HG03064 (cell line): ENCODE measurements around the gene SIRPA.

Experiments used
- ATAC-seq: cut with Tn5 transposase; IDR thresholded peaks from one replicate; pipeline ENCODE4 v1.9.1; 2021; ENCODE audit warnings: low read depth; ENCODE audit not compliant: unreplicated experiment

The SIRPA gene

DNA sequence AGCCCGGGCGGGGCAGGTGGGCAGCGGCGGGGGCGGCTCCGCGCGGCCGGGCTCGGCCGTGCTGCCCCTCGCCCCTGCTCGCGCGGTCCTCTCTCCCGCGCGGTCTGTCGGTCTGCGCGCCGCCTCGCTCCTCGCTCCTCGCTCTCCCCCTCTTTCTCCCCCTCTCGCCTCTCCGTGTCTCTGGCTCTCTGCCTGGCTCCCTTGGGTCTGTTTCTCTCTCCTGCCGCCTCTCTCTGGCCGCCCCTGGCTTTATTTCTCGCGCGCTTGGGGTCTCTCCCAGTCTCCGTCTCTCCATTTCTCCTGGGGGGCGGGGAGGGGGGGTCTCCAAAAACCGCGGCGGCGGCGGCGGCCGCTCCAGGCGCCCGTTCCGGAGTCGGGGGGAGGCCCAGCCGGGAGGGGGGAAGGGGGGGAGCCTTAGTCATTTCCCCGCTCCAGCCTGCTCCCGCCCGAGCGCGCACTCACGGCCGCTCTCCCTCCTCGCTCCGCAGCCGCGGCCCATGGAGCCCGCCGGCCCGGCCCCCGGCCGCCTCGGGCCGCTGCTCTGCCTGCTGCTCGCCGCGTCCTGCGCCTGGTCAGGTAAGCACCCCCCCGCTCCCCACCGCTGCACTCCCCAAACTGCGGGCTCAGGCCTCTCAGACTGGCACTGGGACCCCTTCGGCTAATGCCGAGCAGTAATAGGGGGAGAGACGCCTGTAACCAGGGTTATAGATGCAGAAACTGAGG is at the start of gene SIRPA:
TSS of gene SIRPA (plus strand) at position 457 of the 723 bp plus-strand sequence. CDS start at position 498, 41 bp downstream.
- no peak for ATAC-seq

GRCh38 chr20:1845701-1846100 is 49.5 kb upstream of the SIRPA start:
- no peak for ATAC-seq

DNA sequence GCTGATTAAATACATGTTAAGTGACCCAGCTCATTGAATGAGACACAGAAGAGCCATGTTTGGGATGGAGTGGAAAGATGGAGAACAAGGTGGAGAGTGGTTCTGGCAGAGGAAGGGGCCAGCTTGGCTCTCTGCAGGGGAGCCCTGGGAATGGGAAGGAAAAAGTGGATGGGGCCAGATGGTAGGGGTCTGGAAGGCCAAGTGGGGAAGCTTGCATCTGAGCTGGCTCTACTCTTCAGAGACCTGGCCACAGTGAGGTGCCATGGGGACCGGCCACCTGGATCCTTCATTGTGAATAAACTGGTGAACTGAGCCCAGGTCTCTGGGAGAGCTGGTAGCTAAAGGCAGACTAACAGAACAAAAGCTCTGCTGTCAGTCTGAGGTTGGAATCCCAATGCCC is 48.9 kb upstream of the SIRPA start:
- no peak for ATAC-seq

DNA sequence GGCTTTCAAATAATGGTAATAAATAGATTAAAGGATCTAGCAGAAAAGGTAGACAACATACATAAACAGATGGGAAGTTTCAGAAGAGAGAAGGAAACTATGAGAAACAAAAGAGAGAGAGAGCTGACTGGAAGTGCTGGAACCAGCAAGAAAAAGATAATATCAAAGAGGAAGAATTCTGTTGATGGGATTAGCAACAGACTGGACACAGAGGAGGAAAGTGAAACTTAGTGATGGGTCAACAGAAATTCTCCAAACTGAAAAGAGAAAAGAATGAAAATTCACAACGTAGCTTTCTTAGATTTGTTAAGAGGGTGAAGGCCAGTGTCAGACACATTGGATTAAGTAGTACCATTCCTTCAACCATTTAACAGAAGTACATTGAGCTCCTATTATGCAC is 48.3 kb upstream of the SIRPA start:
- ATAC-seq, result no peak

- ATAC-seq, result no peak
These were observed 47.4 kb upstream of the SIRPA start for GRCh38 chr20:1847780-1848179.

GRCh38 chr20:1848373-1848772 is 46.8 kb upstream of the SIRPA start:
- ATAC-seq, result no peak

DNA sequence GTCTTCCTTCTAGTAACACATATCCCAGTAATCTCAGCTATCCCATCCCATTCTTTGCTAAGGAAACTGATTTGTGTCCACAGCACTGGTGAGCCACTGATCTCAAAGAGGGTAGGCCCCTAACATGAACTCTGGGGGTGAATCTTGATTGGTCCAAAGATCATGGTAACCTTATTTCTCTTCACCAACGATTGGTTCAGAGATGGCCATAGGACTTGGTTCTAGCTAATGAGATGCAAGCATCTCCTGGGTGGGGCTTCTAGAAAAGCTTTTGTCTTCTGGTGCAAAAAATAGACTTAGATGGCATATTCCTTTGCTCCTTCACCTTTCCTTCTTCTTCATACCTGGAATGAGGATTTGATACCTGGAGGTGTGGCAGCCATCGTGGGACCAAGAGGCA is 43.8 kb upstream of the SIRPA start:
- no peak for ATAC-seq

DNA sequence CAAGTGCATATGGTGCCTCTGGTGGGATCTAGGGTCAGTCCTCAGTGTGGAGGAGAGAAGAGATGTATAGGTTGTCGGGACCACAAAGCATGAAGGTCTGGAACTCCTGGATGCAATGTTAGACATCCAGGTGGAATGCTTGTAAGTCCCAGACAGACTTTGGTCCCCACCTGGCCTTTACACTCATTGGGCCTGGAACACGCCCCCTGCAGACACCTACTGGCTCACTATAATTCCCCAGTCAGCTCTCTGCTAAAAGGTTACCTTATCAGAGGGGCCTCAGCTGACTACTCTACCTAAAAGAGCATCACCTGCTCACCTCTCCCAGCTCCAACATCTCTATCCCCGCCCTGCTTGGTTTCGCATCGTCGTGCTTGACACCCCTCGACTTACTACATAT is 41.7 kb upstream of the SIRPA start:
- no peak for ATAC-seq

DNA sequence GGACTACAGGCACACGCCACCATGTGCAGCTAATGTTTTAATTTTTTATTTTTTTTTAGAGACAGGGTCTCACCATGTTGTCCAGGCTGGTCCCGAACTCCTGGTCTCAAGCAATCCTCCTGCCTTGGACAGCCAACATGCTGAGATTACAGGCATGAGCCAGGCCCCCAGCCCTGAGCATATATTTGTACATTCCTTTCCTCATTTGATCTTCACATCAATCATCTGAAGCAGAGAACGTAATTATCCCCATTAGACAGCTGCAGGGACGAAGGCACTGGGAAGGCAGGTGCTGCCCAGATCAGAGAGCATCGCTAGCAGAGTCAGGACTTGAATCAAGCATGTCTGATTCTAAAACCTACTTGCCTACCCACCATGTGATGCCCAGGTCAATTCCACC is 41.0 kb upstream of the SIRPA start:
- ATAC-seq, result no peak

GRCh38 chr20:1855109-1855508 is 40.1 kb upstream of the SIRPA start:
- ATAC-seq, result no peak

DNA sequence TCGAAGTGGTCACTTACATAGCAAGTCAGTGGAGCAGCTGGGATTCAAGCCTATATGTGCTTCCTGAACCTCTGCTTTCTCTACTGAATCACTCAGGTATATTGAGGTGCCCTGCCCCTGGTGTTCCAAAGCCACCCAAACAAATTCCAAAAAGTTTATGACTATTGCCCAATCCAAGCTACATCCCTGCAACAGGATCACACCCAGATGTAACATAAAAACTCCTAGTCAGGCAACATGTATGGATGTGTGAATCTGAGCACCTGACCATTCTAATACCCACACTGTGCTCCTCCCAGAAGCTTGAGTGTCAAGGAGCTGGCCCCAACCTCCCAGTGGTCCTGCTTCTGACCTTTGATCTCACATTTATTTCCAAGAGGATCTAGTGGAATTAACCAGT is 39.5 kb upstream of the SIRPA start:
- no peak for ATAC-seq

GRCh38 chr20:1856424-1856823 is 38.8 kb upstream of the SIRPA start:
- ATAC-seq, result no peak

- ATAC-seq, result no peak
These were observed 37.7 kb upstream of the SIRPA start for GRCh38 chr20:1857466-1857865.

- ATAC-seq, result no peak
These were observed 36.3 kb upstream of the SIRPA start for GRCh38 chr20:1858871-1859270.

DNA sequence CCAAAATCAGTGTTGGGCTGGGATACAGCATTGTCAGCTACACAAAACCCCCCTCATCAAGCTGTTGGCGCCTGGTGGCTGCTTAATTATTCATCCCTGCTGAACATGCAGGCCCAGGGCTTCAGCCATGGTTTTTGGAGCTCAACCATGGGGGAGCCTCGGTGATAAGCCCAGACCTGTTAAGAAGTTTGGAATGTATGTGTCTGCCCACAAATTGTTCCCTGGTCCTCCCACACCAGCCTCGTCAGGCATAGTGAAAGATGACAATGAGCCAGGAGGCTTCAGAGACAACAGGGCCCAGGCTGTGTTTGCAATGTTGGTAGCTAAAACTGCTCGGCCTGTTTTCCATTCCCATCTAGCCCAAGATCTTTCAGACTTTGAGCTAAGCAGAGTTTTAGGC is 34.8 kb upstream of the SIRPA start:
- ATAC-seq, result no peak

DNA sequence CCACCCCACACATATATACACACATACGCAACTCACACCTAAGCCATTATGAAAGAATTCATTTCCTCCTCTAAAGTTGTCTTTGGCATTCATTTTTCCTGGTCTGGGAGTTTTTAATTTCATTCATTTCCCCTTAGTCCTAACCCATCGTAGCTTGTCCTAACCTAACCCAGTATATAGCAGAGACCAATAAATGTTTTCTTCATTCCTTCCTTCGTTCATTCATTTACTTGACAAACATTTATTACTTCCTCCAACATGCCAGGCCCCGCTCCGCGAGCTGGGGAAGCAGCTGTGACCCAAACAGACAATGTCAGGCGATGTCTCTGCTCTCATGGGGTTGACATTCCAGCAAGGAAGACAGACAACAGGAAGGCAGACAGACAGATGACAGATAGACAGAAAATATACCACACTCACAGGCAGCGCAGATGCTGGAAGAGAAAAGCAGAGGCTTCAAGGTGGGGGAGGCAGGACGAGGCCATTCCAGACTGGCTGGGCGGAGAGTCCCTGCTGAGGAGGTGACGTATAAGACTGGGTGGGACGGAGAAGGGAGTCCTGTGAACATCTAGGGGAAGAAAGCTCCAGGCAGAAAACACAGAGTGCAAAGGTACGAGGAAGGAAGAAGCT is 33.7 kb upstream of the SIRPA start:
- no peak for ATAC-seq

DNA sequence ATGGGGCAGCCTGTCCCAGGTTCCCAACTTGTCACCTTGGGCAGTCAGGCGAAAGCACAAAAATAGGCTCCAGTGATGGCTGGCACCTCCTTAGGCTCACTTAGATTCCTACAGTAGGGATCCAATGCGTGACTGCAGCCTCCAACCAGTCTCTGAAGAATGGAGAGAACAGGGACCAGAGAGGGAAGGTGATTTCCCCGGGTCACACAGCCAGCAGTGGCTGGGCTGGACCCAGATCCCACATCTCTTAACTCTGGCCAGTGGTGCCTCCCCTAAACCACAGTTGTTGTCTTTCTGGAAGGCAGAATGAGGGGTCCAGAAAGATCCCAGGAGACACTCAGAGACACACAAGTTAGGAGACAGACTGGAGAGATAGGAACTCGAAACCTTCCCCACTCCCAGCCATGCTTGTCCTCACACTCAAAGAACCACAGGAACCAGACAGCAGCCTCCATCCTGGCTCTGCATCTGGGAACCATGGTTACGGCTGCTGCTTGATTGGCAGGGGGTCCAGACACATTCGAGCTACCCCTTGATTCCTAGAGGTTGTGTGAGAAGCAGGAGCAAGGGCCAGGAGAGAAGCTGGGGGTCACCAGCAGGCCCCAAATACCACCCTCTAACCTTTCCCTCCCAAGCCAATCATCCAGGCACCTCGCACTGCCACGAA is 33.1 kb upstream of the SIRPA start:
- no peak for ATAC-seq

DNA sequence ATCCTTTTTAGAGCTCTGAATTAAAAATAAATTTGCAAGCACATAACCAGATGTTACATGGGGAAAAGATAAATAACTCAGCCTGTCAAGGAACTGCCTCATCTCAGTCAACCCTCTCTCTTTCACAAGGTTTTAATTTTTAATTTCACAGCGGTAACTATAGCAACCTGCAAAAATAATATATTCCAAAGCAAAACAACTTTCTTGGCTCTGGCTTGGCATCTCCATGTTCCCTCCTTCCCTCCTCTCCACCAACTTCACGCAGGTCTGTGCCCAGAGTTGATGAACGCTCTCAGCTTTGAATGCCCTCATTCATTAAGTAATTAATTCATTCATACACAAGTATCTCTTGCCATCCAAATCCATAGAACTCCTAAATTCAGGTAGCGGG is 32.5 kb upstream of the SIRPA start:
- ATAC-seq, result no peak

- no peak for ATAC-seq
These were observed 31.9 kb upstream of the SIRPA start for GRCh38 chr20:1863296-1863695.

- no peak for ATAC-seq
These were observed 28.4 kb upstream of the SIRPA start for GRCh38 chr20:1866834-1867233.

DNA sequence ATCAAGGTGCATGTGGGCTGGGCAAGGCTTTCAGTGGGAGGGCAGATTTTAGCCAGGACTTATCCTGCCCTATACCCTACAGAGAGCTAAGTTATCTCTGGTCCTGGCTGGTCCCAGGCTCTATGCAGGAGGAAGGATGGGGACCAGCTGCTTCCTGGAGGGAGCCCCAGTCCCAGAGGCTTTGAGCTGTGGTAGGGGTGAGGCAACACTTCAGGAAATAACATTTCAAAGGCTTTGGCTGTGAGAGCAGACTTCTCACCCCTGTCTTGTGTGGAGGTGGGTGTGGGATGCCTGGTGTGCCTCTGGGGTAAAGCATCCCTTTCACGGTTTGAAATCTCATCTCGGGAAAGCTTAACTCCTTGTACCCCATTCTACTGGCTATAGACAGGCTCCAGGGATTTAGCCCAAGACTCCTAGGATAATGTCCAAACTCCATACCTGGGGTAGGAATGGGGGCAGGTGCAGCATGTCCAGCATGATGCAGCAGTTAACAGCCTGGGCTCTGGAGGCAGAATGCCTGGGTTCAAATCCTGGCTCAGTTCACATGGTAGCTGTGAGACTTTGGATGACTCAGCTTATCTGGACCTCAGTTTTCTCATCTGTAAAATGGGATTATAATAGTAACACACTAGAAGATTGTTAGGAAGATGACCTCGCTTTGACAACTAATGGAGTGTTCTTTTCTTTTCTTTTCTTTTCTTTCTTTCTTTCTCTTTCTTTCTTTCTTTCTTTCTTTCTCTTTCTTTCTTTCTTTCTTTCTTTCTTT is 27.5 kb upstream of the SIRPA start:
- ATAC-seq, result no peak
